Calu3 (cell line): ENCODE results near the gene MACROH2A2. TPM values are rescaled to one million over a fixed set of nuclear protein-coding genes. Genes with fewer than 3 reads are reported as not detected.
"Not testable (repeated sequence)": the region's sequence is repeated elsewhere in the genome, so short reads cannot be mapped to it uniquely, and the experiment has no call there.

Experiments used
- BruUV-seq: library from RNA; stranded (reverse); fragments of 400-500 nt; replicated peaks from 2 replicates; lab custom pipeline; 2021; lab: Mats Ljungman, UMichigan
- CTCF ChIA-PET: fragments of 300-600 bp; sonication (Branson Sonifier 250); formaldehyde crosslinking; loops from one replicate; lab custom pipeline; 2022; ENCODE audit warnings: antibody characterized with exemption; lab: Charles Lee
- DNase-seq: peaks from one replicate; pipeline ENCODE4 v3.0.0; 2022
- H3K27ac Mint-ChIP-seq: one replicate; pipeline ENCODE4 v1.8.0; 2022; ENCODE audit warnings: mixed read lengths; ENCODE audit not compliant: unreplicated experiment
- H3K27me3 Mint-ChIP-seq: one replicate; pipeline ENCODE4 v1.8.0; 2022; ENCODE audit warnings: mixed read lengths; ENCODE audit not compliant: unreplicated experiment
- H3K36me3 Mint-ChIP-seq: one replicate; pipeline ENCODE4 v1.8.0; 2022; ENCODE audit warnings: mild to moderate bottlenecking, moderate library complexity, mixed read lengths; ENCODE audit not compliant: insufficient read depth, unreplicated experiment
- H3K4me1 Mint-ChIP-seq: one replicate; pipeline ENCODE4 v1.8.0; 2022; ENCODE audit warnings: mild to moderate bottlenecking, low read depth, mixed read lengths; ENCODE audit not compliant: unreplicated experiment
- H3K4me3 Mint-ChIP-seq: one replicate; pipeline ENCODE4 v1.8.0; 2022; ENCODE audit warnings: mild to moderate bottlenecking, low read depth, moderate library complexity, mixed read lengths; ENCODE audit not compliant: unreplicated experiment
- H3K9me3 Mint-ChIP-seq: one replicate; pipeline ENCODE4 v1.8.0; 2022; ENCODE audit warnings: low read depth, mixed read lengths; ENCODE audit not compliant: unreplicated experiment
- intact Hi-C: fragments of 100-400 bp; cut with micrococcal nuclease; formaldehyde crosslinking; loops from one replicate; pipeline ENCODE4 v1.10.0; 2022; ENCODE audit not compliant: unreplicated experiment
- total RNA-seq: library from RNA; stranded (reverse); gene quantifications from 2 replicates; pipeline ENCODE4 v1.2.3, GENCODE V29; 2022
- TF ChIP-seq, protein P1 (sequence below): fragments of 200-600 bp; IDR thresholded peaks from one replicate; pipeline ENCODE4 v1.8.0; 2022; ENCODE audit warnings: antibody characterized with exemption; ENCODE audit not compliant: unreplicated experiment

The MACROH2A2 gene
- total RNA-seq, 1 experiment from 2014 or later: 24.5 TPM

DNA sequence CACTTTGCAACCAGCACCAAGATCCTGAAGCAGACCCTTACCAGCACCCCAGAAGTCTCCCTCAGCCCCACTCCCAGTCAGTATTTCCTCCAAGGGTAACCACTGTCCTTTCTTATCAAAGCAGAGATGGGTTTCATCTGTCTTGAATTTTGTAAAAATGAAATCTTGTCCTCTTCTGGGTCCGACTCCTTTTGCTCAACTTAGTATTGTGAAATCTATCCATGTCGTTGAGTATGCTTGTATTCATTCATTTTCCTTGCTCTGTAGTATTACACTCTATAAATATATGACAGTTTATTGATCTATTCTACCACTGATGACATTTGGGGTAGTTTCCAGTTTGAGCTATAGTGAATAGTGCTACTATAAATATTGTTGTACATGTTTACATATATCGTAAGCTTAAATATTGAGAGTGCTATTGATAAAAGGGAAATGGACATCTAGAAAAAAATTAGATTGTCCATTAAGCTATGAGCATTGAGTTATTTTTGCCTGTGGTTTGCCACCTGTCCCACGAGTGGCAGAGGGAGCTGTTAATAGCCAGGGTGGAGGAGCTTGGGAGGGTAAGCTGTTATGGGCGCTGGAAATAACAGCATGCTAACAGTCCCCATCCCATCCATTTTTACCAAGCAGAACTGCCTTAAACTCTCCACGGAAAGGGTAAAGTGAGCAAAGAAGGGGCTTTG, 43.5 kb downstream of the MACROH2A2 start:
- Mint-ChIP-seq H3K4me1 (peaks cover 16% of the 10 kb centered on the region), H3K27ac (no peak overlapping the region), H3K4me3 (no peak overlapping the region), H3K36me3 (peaks cover 5% of the 10 kb centered on the region), H3K27me3 (no peaks in the 10 kb centered on the region), H3K9me3 (no peaks in the 10 kb centered on the region)
- intact Hi-C loops: no loop called here
- CTCF ChIA-PET: interaction anchor here (0.6 to 1.5 kb wide), 2 partner anchors 20 to 141 kb away, joined by 3 to 4 read pairs; no protein-coding TSS in a partner anchor
- TF ChIP-seq, protein P1, sequence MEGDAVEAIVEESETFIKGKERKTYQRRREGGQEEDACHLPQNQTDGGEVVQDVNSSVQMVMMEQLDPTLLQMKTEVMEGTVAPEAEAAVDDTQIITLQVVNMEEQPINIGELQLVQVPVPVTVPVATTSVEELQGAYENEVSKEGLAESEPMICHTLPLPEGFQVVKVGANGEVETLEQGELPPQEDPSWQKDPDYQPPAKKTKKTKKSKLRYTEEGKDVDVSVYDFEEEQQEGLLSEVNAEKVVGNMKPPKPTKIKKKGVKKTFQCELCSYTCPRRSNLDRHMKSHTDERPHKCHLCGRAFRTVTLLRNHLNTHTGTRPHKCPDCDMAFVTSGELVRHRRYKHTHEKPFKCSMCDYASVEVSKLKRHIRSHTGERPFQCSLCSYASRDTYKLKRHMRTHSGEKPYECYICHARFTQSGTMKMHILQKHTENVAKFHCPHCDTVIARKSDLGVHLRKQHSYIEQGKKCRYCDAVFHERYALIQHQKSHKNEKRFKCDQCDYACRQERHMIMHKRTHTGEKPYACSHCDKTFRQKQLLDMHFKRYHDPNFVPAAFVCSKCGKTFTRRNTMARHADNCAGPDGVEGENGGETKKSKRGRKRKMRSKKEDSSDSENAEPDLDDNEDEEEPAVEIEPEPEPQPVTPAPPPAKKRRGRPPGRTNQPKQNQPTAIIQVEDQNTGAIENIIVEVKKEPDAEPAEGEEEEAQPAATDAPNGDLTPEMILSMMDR: no peak
- DNase-seq: no peak
- no TSS peak for BruUV-seq

DNA sequence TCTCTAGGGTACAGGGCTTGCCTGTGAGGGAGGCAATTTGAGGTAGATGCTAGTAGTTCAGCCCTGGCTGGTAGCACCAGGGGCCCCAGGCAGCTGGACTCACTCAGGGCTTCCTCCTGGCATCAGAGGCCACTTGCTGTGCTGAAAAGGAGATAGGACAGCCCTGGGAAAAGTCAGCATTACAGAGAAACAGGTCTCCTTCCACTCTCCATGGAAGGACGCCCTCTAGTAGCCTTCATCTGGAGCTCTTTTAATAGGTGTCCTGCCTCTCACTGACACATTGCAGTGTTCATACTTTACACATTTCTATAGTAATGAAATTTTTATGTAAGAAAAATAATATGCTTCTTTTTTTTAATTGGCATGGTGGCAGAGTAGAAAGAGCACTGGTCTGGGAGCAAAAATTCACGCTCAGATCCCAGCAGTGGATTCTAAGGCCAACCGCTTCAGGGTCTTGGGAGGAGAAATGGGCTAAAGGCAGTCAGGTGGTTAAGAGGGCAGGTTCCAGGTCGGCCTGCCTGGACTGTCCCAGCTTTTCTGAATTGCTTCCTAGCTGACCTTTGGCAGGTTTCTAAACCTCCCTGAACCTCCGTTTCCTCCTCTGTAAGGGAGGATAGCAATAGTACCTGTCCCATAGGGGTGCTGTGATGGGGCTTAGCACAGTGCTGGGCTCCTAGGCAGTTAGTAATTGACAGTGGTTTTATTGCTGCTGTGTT, 44.2 kb downstream of the MACROH2A2 start:
- no peaks in the 10 kb centered on the region for H3K9me3 Mint-ChIP-seq
- CTCF ChIA-PET: interaction anchor here (1.5 kb wide), 1 partner anchor 19 kb away, joined by 4 read pairs; no protein-coding TSS in a partner anchor
- no peaks in the 10 kb centered on the region for H3K27me3 Mint-ChIP-seq
- H3K4me3 Mint-ChIP-seq: no peak overlapping the region
- intact Hi-C loops: no loop called here
- no peaks in the 10 kb centered on the region for H3K36me3 Mint-ChIP-seq
- no peak overlapping the region for H3K27ac Mint-ChIP-seq
- DNase-seq: no peak
- TF ChIP-seq, protein P1: no peak
- BruUV-seq: no TSS peak
- peaks cover 9% of the 10 kb centered on the region for H3K4me1 Mint-ChIP-seq

DNA sequence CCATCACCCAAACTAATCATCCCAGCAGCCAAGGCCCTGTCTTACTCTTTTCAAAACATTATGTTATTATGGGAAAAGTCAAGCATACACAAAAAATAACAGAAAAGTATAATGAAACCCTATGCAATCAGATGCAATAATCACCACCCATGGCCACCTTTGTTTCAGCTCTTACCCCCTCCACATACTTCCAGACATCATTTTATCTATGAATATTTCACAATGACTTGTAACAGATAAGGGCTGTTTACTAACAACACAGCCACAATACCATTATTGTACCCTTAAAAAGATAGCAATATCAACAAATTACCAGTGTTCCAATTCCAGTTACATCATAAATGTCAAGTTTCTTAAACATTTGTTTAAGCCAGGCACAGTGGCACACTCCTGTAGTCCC, 44.8 kb downstream of the MACROH2A2 start:
- Mint-ChIP-seq H3K36me3 (no peaks in the 10 kb centered on the region), H3K27me3 (no peaks in the 10 kb centered on the region), H3K4me1 (peaks cover 3% of the 10 kb centered on the region), H3K27ac (no peak overlapping the region), H3K4me3 (no peak overlapping the region), H3K9me3 (no peaks in the 10 kb centered on the region)
- DNase-seq: no peak
- CTCF ChIA-PET: no interaction called here
- intact Hi-C loops: no loop called here
- TF ChIP-seq, protein P1: no peak
- no TSS peak for BruUV-seq

DNA sequence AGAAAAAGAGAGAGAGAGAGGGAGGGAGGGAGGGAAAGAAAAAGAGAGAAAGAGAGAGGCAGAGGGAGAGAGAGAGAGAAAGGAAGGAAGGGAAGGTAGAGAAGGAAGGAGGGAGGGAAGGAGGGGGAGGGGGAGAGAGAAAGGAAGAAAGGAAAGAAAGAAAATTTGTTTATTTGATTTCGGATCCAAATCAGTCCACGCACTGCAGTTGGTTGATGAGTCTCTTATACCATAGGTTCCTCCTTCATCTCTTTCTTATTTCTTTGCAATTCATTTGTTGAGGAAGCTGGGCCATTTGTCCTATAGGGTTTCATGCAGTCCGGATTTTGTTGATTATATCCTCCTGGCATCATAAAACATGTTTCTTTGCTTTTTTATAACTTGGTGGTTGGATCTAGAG, 45.6 kb downstream of the MACROH2A2 start:
- CTCF ChIA-PET: no interaction called here
- H3K4me3 Mint-ChIP-seq: no peak overlapping the region
- H3K27me3 Mint-ChIP-seq: no peaks in the 10 kb centered on the region
- no peak for DNase-seq
- H3K9me3 Mint-ChIP-seq: no peaks in the 10 kb centered on the region
- H3K27ac Mint-ChIP-seq: no peak overlapping the region
- no TSS peak for BruUV-seq
- no peaks in the 10 kb centered on the region for H3K4me1 Mint-ChIP-seq
- TF ChIP-seq, protein P1: no peak
- H3K36me3 Mint-ChIP-seq: no peaks in the 10 kb centered on the region
- intact Hi-C loops: no loop called here

DNA sequence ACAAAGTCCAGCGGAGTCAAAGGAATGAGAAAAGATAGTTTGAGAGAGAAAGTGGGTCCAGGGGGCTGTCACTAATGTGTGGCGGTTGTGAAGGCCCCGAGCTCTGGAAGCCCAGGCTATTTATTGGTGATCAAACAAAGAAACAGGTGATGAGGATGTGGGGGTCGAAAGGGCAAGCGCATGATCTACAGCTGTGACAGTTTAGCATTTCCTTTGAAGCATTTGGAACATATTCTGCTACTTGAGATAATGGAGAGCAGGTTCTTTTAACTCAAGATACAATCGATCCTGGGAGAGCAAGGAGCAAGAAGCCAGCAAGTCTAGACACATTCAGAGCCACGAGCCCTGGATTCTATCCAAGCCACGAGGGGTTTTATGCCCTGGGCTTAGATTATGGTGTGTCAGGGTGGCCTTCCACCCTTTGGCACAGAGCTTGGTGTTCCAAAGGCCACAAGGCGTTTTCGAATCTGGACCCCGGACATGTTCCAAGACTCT, 48.5 kb downstream of the MACROH2A2 start:
- H3K27me3 Mint-ChIP-seq, DNase-seq, H3K4me3 Mint-ChIP-seq, intact Hi-C loops, H3K27ac Mint-ChIP-seq, BruUV-seq, CTCF ChIA-PET, H3K36me3 Mint-ChIP-seq, H3K4me1 Mint-ChIP-seq, H3K9me3 Mint-ChIP-seq: not testable (repeated sequence)
